A549 (cell line): ENCODE measurements around the gene PDE10A.

ENCODE experiments used
- CBX2 ChIP-seq: fragments of 200-600 bp; sonication (generic); IDR thresholded peaks from 2 replicates; pipeline ENCODE4 v1.6.1; 2016; ENCODE audit warnings: low read depth, mild to moderate bottlenecking, borderline replicate concordance
- CHD4 ChIP-seq: fragments of 200-600 bp; sonication (generic); IDR thresholded peaks from 2 replicates; pipeline ENCODE4 v1.6.1; 2016; ENCODE audit warnings: antibody characterized with exemption, mild to moderate bottlenecking, borderline replicate concordance
- CTCF ChIP-seq: fragments of >200 bp; sonication (Bioruptor Twin); formaldehyde crosslinking; IDR thresholded peaks from 3 replicates; pipeline ENCODE4 v1.5.1; 2016
- FOSB ChIP-seq: fragments of 250-450 bp; sonication (Bioruptor Pico); IDR thresholded peaks from 2 replicates; pipeline ENCODE4 v1.5.0; 2020; ENCODE audit warnings: mild to moderate bottlenecking, moderate library complexity
- POLR2A ChIP-seq: IDR thresholded peaks from 2 replicates; pipeline ENCODE4 v1.6.1; 2012; ENCODE audit warnings: mild to moderate bottlenecking, low read length
- RAD21 ChIP-seq, 2 experiments: fragments of >200 bp in 1 of 2; sonication (Bioruptor Twin) in 1 of 2; formaldehyde crosslinking in 1 of 2; IDR thresholded peaks in 1 of 2; conservative IDR thresholded peaks in 1 of 2; 2 replicates in 1 of 2; 3 replicates in 1 of 2; pipeline ENCODE4 v1.6.1; 2012 to 2018; ENCODE audit warnings: inconsistent platforms in 1 of 2
- RFX5 ChIP-seq: fragments of 450-650 bp; IDR thresholded peaks from 2 replicates; pipeline ENCODE4 v1.7.1; 2014; ENCODE audit warnings: antibody characterized with exemption, mild to moderate bottlenecking, moderate library complexity
- SREBF2 ChIP-seq: fragments of 450-650 bp; IDR thresholded peaks from 2 replicates; pipeline ENCODE4 v1.6.1; 2014; ENCODE audit warnings: mild to moderate bottlenecking, moderate library complexity
- TF ChIP-seq, protein P1 (sequence below): fragments of 200-600 bp; sonication (generic); IDR thresholded peaks from 2 replicates; pipeline ENCODE4 v1.6.1; 2016; ENCODE audit warnings: antibody characterized with exemption, mild to moderate bottlenecking, moderate library complexity
- TF ChIP-seq, protein P2 (sequence below): fragments of 450-650 bp; IDR thresholded peaks from 2 replicates; pipeline ENCODE4 v1.6.1; 2014; ENCODE audit warnings: antibody characterized with exemption
- TF ChIP-seq, protein P3 (sequence below): IDR thresholded peaks from 2 replicates; pipeline ENCODE4 v1.6.1; 2012

DNA sequence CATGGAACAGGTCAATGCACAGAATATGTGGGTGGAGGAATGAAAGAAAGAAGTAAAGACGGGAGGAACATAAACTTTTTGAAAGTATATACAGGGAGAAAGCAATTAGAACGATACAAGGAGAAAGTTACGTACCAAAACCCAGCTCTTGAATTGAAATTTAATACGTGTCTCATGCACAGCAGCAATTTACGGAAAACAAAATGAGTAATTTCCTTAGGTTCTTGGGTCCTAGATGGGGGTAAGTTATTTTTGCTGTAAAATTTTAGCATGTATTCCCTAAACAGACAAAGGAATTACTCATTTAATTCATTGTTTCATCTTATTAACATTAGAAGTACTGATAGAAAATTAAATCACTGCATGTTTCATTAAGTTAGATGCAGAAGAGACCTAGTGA lies 75.8 kb downstream of the PDE10A start:
- TF ChIP-seq, protein P1, sequence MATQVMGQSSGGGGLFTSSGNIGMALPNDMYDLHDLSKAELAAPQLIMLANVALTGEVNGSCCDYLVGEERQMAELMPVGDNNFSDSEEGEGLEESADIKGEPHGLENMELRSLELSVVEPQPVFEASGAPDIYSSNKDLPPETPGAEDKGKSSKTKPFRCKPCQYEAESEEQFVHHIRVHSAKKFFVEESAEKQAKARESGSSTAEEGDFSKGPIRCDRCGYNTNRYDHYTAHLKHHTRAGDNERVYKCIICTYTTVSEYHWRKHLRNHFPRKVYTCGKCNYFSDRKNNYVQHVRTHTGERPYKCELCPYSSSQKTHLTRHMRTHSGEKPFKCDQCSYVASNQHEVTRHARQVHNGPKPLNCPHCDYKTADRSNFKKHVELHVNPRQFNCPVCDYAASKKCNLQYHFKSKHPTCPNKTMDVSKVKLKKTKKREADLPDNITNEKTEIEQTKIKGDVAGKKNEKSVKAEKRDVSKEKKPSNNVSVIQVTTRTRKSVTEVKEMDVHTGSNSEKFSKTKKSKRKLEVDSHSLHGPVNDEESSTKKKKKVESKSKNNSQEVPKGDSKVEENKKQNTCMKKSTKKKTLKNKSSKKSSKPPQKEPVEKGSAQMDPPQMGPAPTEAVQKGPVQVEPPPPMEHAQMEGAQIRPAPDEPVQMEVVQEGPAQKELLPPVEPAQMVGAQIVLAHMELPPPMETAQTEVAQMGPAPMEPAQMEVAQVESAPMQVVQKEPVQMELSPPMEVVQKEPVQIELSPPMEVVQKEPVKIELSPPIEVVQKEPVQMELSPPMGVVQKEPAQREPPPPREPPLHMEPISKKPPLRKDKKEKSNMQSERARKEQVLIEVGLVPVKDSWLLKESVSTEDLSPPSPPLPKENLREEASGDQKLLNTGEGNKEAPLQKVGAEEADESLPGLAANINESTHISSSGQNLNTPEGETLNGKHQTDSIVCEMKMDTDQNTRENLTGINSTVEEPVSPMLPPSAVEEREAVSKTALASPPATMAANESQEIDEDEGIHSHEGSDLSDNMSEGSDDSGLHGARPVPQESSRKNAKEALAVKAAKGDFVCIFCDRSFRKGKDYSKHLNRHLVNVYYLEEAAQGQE: no peak
- TF ChIP-seq CTCF (no peak), FOSB (no peak), POLR2A (no peak), RAD21 (conservative IDR thresholded peaks at IDR 0.05 in 1 of 2, IDR thresholded peaks at IDR 0.05 in 1 of 2) (no peak), CBX2 (no peak), CHD4 (no peak), RFX5 (no peak), SREBF2 (no peak)
- TF ChIP-seq, protein P2, sequence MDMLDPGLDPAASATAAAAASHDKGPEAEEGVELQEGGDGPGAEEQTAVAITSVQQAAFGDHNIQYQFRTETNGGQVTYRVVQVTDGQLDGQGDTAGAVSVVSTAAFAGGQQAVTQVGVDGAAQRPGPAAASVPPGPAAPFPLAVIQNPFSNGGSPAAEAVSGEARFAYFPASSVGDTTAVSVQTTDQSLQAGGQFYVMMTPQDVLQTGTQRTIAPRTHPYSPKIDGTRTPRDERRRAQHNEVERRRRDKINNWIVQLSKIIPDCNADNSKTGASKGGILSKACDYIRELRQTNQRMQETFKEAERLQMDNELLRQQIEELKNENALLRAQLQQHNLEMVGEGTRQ: no peak
- TF ChIP-seq, protein P3, sequence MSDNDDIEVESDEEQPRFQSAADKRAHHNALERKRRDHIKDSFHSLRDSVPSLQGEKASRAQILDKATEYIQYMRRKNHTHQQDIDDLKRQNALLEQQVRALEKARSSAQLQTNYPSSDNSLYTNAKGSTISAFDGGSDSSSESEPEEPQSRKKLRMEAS: no peak
